Stimulated activated CD4-positive, alpha-beta T cell treated with anti-CD3 and anti-CD28 coated beads, Interleukin-15, amount 100 ng/mL, for 1 hour (primary cell): ENCODE data around the gene SYVN1.
"Not testable (repeated sequence)": the region's sequence is repeated elsewhere in the genome, so short reads cannot be mapped to it uniquely, and the experiment has no call there.

Experiments used
- DNase-seq, 2 donors: peaks; one replicate each; pipeline ENCODE4 v3.0.0-alpha.2; 2020; ENCODE audit warnings: low read depth in 1 of 2, low spot score in 1 of 2

SYVN1 gene

GRCh38 chr11:65151331-65151899, 17.1 kb upstream of the SYVN1 start:
- DNase-seq: no peak

GRCh38 chr11:65150509-65151299, 16.4 kb upstream of the SYVN1 start:
- no peak for DNase-seq

- DNase-seq: not testable (repeated sequence)
Measured at GRCh38 chr11:65150131-65150508, 15.8 kb upstream of the SYVN1 start.

- DNase-seq: no peak
Measured at GRCh38 chr11:65148657-65149056, 14.3 kb upstream of the SYVN1 start.

- no peak for DNase-seq
Measured at GRCh38 chr11:65147352-65148075, 13.2 kb upstream of the SYVN1 start.

- no peak for DNase-seq
Measured at GRCh38 chr11:65141896-65142494, 7.7 kb upstream of the SYVN1 start.

GRCh38 chr11:65136515-65137096, 2.3 kb upstream of the SYVN1 start:
- no peak for DNase-seq

- DNase-seq: no peak
Measured at GRCh38 chr11:65135633-65136145, 1.4 kb upstream of the SYVN1 start.

- DNase-seq: peak; percentile 60 to 63
Measured at GRCh38 chr11:65134952-65135632, 773 bp upstream of the SYVN1 start.

- DNase-seq: no peak
Measured at GRCh38 chr11:65133724-65134123, 595 bp downstream of the SYVN1 start.

- no peak for DNase-seq
Measured at GRCh38 chr11:65132988-65133700, 1.2 kb downstream of the SYVN1 start.

- DNase-seq: no peak
Measured at GRCh38 chr11:65132238-65132987, 1.9 kb downstream of the SYVN1 start.

- no peak for DNase-seq
Measured at GRCh38 chr11:65131895-65132237, 2.5 kb downstream of the SYVN1 start.

GRCh38 chr11:65131417-65131776, 2.9 kb downstream of the SYVN1 start:
- no peak for DNase-seq

GRCh38 chr11:65130631-65131416, 3.5 kb downstream of the SYVN1 start:
- no peak for DNase-seq

- no peak for DNase-seq
Measured at GRCh38 chr11:65129649-65130441, 4.5 kb downstream of the SYVN1 start.

- DNase-seq: no peak
Measured at GRCh38 chr11:65128182-65129145, 5.9 kb downstream of the SYVN1 start.
